ENCODE measurements around the gene POU2F2.

POU2F2 gene

GRCh38 chr19:42093505-42093904 lies 38.7 kb downstream of the POU2F2 start:
- H3K9ac ChIP-seq (ENCODE audit: low read depth, low read length): no peak overlapping the region
- H3K36me3 ChIP-seq (ENCODE audit: control insufficient read depth, insufficient read depth, low read length): no peaks in the 10 kb centered on the region
- H3K9me3 ChIP-seq (ENCODE audit: control insufficient read depth, insufficient read depth, low read length): no peaks in the 10 kb centered on the region
- H3K27me3 ChIP-seq (ENCODE audit: control insufficient read depth, insufficient read depth, low read length): no peaks in the 10 kb centered on the region
- no peaks in the 10 kb centered on the region for H3K4me1 ChIP-seq (ENCODE audit: control insufficient read depth, insufficient read depth, low read length)
- H3K4me3 ChIP-seq (ENCODE audit: low read depth, low read length): no peak overlapping the region

- Histone ChIP-seq H3K36me3 (ENCODE audit: control insufficient read depth, insufficient read depth, low read length) (no peaks in the 10 kb centered on the region), H3K4me1 (ENCODE audit: control insufficient read depth, insufficient read depth, low read length) (no peaks in the 10 kb centered on the region), H3K27me3 (ENCODE audit: control insufficient read depth, insufficient read depth, low read length) (no peaks in the 10 kb centered on the region), H3K9ac (ENCODE audit: low read depth, low read length) (no peak overlapping the region), H3K4me3 (ENCODE audit: low read depth, low read length) (no peak overlapping the region), H3K9me3 (ENCODE audit: control insufficient read depth, insufficient read depth, low read length) (no peaks in the 10 kb centered on the region)
These were observed 39.9 kb downstream of the POU2F2 start for GRCh38 chr19:42092350-42092749.

GRCh38 chr19:42091742-42092141 lies 40.5 kb downstream of the POU2F2 start:
- Histone ChIP-seq H3K9ac (ENCODE audit: low read depth, low read length) (no peak overlapping the region), H3K36me3 (ENCODE audit: control insufficient read depth, insufficient read depth, low read length) (no peaks in the 10 kb centered on the region), H3K4me1 (ENCODE audit: control insufficient read depth, insufficient read depth, low read length) (no peaks in the 10 kb centered on the region), H3K4me3 (ENCODE audit: low read depth, low read length) (no peak overlapping the region), H3K27me3 (ENCODE audit: control insufficient read depth, insufficient read depth, low read length) (no peaks in the 10 kb centered on the region), H3K9me3 (ENCODE audit: control insufficient read depth, insufficient read depth, low read length) (no peaks in the 10 kb centered on the region)

- no peaks in the 10 kb centered on the region for H3K36me3 ChIP-seq (ENCODE audit: control insufficient read depth, insufficient read depth, low read length)
These were observed 40.9 kb downstream of the POU2F2 start for GRCh38 chr19:42091300-42091699.

GRCh38 chr19:42090672-42091071 lies 41.6 kb downstream of the POU2F2 start:
- H3K27me3 ChIP-seq (ENCODE audit: control insufficient read depth, insufficient read depth, low read length): no peaks in the 10 kb centered on the region
- H3K9ac ChIP-seq (ENCODE audit: low read depth, low read length): no peak overlapping the region
- no peaks in the 10 kb centered on the region for H3K36me3 ChIP-seq (ENCODE audit: control insufficient read depth, insufficient read depth, low read length)
- no peaks in the 10 kb centered on the region for H3K9me3 ChIP-seq (ENCODE audit: control insufficient read depth, insufficient read depth, low read length)
- H3K4me3 ChIP-seq (ENCODE audit: low read depth, low read length): no peak overlapping the region
- no peaks in the 10 kb centered on the region for H3K4me1 ChIP-seq (ENCODE audit: control insufficient read depth, insufficient read depth, low read length)

More at GRCh38 chr19:42091300-42091699, 40.9 kb downstream of the POU2F2 start:
- Histone ChIP-seq H3K9ac (ENCODE audit: low read depth, low read length) (no peak overlapping the region), H3K27me3 (ENCODE audit: control insufficient read depth, insufficient read depth, low read length) (no peaks in the 10 kb centered on the region), H3K4me3 (ENCODE audit: low read depth, low read length) (no peak overlapping the region), H3K9me3 (ENCODE audit: control insufficient read depth, insufficient read depth, low read length) (no peaks in the 10 kb centered on the region), H3K4me1 (ENCODE audit: control insufficient read depth, insufficient read depth, low read length) (no peaks in the 10 kb centered on the region)

GRCh38 chr19:42089772-42090171 lies 42.5 kb downstream of the POU2F2 start:
- H3K4me3 ChIP-seq (ENCODE audit: low read depth, low read length): no peak overlapping the region
- no peaks in the 10 kb centered on the region for H3K36me3 ChIP-seq (ENCODE audit: control insufficient read depth, insufficient read depth, low read length)
- no peaks in the 10 kb centered on the region for H3K4me1 ChIP-seq (ENCODE audit: control insufficient read depth, insufficient read depth, low read length)
- H3K27me3 ChIP-seq (ENCODE audit: control insufficient read depth, insufficient read depth, low read length): no peaks in the 10 kb centered on the region
- H3K9ac ChIP-seq (ENCODE audit: low read depth, low read length): no peak overlapping the region
- H3K9me3 ChIP-seq (ENCODE audit: control insufficient read depth, insufficient read depth, low read length): no peaks in the 10 kb centered on the region

GRCh38 chr19:42089191-42089750 lies 43.0 kb downstream of the POU2F2 start:
- no peaks in the 10 kb centered on the region for H3K4me1 ChIP-seq (ENCODE audit: control insufficient read depth, insufficient read depth, low read length)
- no peaks in the 10 kb centered on the region for H3K27me3 ChIP-seq (ENCODE audit: control insufficient read depth, insufficient read depth, low read length)
- H3K4me3 ChIP-seq (ENCODE audit: low read depth, low read length): no peak overlapping the region
- H3K9me3 ChIP-seq (ENCODE audit: control insufficient read depth, insufficient read depth, low read length): no peaks in the 10 kb centered on the region
- H3K36me3 ChIP-seq (ENCODE audit: control insufficient read depth, insufficient read depth, low read length): no peaks in the 10 kb centered on the region
- H3K9ac ChIP-seq (ENCODE audit: low read depth, low read length): no peak overlapping the region

GRCh38 chr19:42088471-42089190 lies 43.6 kb downstream of the POU2F2 start:
- Histone ChIP-seq H3K4me3 (ENCODE audit: low read depth, low read length) (no peak overlapping the region), H3K36me3 (ENCODE audit: control insufficient read depth, insufficient read depth, low read length) (no peaks in the 10 kb centered on the region), H3K9ac (ENCODE audit: low read depth, low read length) (no peak overlapping the region), H3K9me3 (ENCODE audit: control insufficient read depth, insufficient read depth, low read length) (no peaks in the 10 kb centered on the region), H3K4me1 (ENCODE audit: control insufficient read depth, insufficient read depth, low read length) (no peaks in the 10 kb centered on the region), H3K27me3 (ENCODE audit: control insufficient read depth, insufficient read depth, low read length) (no peaks in the 10 kb centered on the region)

- Histone ChIP-seq H3K9ac (ENCODE audit: low read depth, low read length) (no peak overlapping the region), H3K36me3 (ENCODE audit: control insufficient read depth, insufficient read depth, low read length) (peaks cover under 1% of the 10 kb centered on the region), H3K9me3 (ENCODE audit: control insufficient read depth, insufficient read depth, low read length) (no peaks in the 10 kb centered on the region), H3K27me3 (ENCODE audit: control insufficient read depth, insufficient read depth, low read length) (no peaks in the 10 kb centered on the region), H3K4me1 (ENCODE audit: control insufficient read depth, insufficient read depth, low read length) (no peaks in the 10 kb centered on the region), H3K4me3 (ENCODE audit: low read depth, low read length) (no peak overlapping the region)
These were observed 45.3 kb downstream of the POU2F2 start for GRCh38 chr19:42086770-42087550.

- no peak overlapping the region for H3K4me3 ChIP-seq (ENCODE audit: low read depth, low read length)
These were observed 46.0 kb downstream of the POU2F2 start for GRCh38 chr19:42086188-42086736.

GRCh38 chr19:42083537-42083936 lies 48.7 kb downstream of the POU2F2 start:
- H3K9me3 ChIP-seq (ENCODE audit: control insufficient read depth, insufficient read depth, low read length): no peaks in the 10 kb centered on the region
- no peak overlapping the region for H3K4me3 ChIP-seq (ENCODE audit: low read depth, low read length)
- no peak overlapping the region for H3K9ac ChIP-seq (ENCODE audit: low read depth, low read length)
- H3K36me3 ChIP-seq (ENCODE audit: control insufficient read depth, insufficient read depth, low read length): peaks cover 34% of the 10 kb centered on the region
- no peaks in the 10 kb centered on the region for H3K27me3 ChIP-seq (ENCODE audit: control insufficient read depth, insufficient read depth, low read length)
- no peaks in the 10 kb centered on the region for H3K4me1 ChIP-seq (ENCODE audit: control insufficient read depth, insufficient read depth, low read length)

More at GRCh38 chr19:42086188-42086736, 46.0 kb downstream of the POU2F2 start:
- no peaks in the 10 kb centered on the region for H3K9me3 ChIP-seq (ENCODE audit: control insufficient read depth, insufficient read depth, low read length)
- peaks cover 8% of the 10 kb centered on the region for H3K36me3 ChIP-seq (ENCODE audit: control insufficient read depth, insufficient read depth, low read length)
- no peaks in the 10 kb centered on the region for H3K27me3 ChIP-seq (ENCODE audit: control insufficient read depth, insufficient read depth, low read length)
- no peak overlapping the region for H3K9ac ChIP-seq (ENCODE audit: low read depth, low read length)
- H3K4me1 ChIP-seq (ENCODE audit: control insufficient read depth, insufficient read depth, low read length): no peaks in the 10 kb centered on the region
